NCI-H2196 treated with DMSO at 0.1 percent for 48 hours (cell line): ENCODE measurements around the gene CARNS1.
"Not testable (repeated sequence)": the region's sequence is repeated elsewhere in the genome, so short reads cannot be mapped to it uniquely, and the experiment has no call there.

Experiments used
- DNase-seq: peaks from one replicate; lab custom pipeline; 2025; ENCODE audit not compliant: unreplicated experiment; lab: John Stamatoyannopoulos, UW

Gene CARNS1

DNA sequence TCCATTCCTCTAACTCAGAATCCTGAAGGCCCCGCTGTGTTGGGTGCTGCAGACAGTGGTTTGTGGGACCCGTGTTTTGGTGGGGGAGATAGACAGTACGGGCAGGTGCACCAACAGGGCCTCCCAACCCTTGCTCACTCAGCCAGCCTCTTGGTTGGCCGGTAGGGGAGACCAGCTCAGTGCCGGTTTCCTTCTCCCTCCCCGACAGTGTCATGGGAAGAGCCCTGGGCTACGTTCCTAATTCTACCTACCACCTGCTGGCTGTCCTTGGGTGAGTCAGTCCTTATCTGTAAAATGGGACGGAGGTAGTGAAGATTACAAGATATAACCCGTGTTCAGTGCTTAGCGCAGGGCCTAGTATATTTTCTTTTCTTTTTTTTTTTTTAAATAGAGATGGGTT, 47.7 kb downstream of the CARNS1 start:
- DNase-seq = no peak

DNA sequence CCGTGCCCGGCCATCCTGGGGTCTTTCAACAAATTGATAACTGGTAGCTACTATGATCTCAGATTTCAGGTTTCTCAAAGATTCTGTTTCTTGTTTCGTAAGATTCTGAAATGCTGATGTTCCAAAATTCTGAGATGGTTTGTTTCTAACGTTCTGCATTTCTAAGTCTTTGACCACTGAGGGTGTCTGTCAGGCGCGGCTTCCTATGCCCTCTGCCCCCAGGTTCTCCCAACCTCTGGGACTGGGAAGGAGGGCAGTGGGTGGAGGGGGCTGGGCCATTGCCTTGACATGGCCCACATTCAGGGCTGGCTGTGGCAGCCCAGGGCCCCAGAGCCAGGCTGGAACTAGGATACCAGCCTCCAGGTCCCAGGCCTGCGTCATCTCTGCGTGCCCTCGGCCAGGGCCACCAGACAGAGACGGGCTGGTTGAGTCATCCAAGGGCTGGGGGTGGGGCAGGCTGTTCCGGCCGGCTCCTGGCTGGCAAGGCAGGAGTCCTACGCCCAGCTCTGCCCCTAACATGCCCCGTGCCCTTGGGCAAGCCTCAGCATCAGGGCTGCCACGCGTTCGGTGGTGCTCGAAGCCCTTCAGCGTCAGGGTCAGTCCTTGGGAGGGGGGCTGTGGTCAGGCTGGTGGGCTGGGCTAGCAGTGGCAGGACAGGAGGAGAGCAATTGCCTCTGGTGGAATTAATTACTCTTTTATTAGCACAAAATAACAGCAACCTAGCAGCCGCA, 48.4 kb downstream of the CARNS1 start:
- no peak for DNase-seq

DNA sequence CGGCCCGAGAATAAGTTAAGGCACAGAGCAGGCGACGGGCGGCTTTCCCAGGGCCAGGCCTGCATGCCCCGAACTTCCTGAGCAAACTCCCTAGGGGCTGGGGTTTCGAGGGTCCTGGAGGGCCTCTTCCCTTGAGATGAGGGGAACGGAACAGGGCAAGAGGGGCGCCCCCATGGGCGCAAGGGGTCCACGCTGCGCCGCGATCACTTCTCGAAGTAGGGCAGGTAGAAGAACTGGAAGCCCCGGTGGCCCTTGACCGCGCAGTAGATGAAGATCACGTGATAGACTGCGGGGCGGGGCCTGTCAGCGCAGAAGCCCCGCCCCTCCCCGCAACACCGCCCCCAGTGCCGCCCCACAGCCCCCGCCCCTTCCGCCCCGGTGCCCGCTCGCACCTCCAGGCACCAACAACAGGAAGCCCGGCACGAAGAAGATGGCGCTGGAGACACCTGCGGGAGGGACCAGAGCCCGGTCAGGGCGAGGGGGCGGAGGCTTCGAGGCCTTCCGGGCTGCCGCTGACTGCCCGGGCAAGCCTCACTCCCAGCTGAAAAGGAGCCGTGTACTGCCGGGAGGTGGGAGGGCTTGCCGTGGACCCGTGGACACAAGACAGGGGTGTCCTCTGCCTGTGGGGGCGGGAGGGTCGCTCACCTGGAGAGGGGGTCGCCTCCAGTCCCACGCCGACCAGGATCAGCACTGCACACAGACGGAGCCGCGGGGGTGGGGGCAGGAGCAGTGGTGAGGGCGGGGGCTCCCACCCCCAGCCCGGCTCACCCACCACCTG, 49.1 kb downstream of the CARNS1 start:
- peak; percentile 87 for DNase-seq

DNA sequence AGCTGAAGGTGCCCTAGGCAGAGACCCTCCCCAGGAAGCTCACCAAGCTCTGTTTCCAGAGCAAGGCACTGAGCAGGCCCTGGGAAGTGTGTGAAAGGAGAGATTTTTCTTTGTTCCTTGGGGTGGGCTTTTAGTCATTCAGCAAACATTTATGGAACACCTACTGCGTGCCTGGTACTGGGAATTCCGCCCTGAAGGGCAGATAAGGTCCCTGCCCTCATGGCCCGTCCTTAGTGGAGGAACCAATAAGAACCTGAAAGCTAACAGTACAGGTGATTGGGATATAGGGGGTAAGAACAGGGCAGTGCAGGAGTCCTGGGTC, 49.7 kb downstream of the CARNS1 start:
- no peak for DNase-seq

DNA sequence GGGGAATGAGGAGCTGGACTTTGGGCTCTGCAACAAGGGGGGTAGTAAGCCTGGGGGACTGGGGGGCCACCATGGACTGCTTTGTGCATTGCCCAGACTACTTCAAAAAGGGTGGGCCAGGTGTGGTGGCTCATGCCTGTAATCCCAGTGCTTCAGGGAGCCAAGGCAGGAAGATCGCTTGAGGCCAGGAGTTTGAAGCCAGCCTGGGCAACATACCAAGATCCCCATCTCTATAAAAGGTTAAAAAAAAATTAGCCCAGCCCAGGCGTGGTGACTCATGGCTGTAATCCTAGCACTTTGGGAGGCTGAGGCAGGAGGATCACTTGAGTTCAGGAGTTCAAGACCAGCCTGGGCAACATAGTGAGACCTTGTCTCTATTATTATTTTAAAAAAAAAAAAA, 50.1 kb downstream of the CARNS1 start:
- not testable (repeated sequence) for DNase-seq

DNA sequence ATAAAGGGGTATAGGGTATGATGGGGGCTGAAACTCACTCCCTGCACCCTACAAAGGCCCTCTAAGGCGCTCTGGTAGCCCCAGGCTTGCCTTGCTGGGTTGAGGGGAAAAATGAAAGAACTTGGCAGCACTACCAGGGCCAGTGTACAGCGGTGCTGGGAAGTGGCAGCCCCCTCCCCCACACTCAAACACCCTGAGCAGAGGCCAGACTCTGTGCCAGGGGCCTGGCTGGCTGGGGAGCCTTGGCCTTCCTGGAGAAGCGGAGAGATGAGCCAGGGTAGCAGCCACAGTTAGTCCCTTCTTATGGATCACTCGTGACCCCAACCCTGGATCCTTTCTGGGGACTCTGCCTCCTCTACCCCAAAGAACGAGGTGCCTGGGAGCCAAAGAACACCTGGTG, 50.9 kb downstream of the CARNS1 start:
- no peak for DNase-seq

DNA sequence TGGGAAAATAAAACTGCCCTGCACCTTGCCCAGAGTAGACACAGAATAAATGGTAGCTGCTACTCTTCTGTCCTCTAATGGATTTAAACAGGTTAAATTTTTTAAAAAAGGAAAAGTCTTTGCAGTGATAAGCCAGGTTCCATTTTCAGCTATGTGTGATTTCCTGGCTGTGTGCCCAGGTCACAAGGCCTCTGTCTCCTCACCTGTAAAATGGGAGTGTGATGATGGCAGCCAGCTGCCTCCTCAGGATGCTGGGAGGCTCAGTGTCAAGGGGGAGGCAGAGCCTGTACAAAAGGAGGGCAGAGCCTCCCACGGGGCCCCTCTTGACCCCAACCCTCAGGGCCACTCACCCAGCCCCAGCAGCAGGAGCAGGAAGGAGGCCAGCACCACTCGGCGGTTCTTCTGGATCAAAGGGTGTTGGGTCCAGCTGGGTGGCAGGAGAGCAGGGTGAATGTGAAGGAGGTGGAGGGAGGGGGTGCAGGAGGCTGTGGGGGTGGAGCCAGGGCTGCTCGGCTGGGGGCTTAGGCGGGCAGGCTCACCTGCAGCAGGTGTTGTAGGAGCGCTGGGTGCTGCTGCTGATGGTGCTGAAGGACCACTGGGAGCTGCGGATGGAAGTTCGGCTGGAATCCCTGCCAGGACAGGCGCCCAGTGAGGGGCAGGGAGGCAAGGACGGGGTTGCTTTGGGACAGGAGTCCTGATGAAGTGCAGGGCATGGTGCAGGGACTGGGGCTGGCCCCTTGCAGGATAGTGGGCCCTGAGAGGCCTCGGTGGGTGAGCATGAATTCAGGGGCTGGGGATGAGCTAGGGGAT, 51.7 kb downstream of the CARNS1 start:
- no peak for DNase-seq

DNA sequence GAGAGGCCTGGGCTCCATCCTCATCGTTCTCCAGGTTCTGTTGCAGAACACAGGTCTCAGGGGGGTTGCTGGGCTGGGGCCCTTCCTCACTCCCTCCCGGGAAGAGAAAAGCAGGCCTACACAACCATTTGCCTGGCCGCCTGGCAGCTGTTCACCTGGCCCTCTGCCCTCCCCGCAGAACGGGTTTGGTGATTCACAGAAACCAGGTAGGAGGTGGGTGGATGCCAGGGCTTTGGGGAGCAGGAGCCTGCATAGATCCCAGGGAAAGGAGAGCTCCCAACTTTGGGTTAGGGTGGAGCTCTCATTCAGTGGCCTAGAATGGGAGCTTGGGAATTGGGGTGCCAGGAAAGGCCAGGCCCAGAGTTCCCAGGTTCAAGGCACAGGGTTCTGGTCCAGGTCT, 52.6 kb downstream of the CARNS1 start:
- peak; percentile 20 for DNase-seq

DNA sequence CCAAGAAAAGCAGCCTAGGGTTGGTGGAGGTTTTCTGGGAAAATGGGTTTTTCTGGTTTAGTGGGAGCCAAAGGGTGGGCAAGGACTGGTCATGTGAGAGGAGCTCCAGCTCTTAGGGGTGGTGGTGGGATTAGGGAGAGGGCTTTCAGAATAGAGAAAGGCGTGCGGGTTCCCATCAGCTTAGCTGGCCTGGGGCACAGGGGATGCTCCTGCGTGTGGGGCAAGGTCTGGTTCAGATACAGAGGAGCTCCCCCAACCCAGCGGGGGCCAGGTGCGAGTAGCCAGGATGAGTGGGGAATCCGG, 52.9 kb downstream of the CARNS1 start:
- DNase-seq = no peak

DNA sequence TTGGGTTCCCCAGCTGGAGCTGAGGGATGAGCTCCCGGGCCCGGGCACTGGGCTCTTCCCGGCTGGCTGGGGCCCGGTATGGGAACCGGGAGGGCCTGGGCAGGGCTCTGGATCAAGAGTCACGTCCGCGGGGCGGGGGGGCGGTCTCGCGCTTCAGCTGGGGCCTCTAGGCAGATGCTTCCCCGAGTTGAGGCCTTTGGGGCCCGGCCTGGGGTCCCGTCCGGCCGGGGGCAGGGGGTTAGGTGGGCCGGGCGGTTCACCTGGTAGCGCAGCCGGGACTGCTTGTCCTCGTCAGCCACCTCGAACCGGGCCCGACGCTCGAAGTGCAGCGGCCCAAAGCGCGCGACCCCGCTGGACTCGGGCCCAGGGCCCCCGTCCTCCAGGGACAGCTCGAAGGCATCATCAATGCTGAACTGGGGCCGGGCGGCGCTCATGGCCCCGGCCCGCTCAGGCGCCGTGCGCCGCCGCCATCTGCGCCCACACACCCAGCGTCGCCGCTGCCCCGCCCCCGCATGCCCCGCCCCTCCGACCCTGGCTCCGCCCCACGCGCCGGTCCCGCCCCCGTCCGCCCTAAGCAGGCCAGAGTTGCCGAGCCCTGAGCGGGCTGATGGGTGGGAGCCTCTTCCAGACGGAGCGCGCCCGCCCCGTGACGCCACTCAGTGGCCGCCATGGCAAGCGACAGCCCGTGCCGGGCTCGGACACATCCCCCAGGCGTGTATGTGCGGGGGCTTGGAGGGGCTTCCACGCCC, 53.5 kb downstream of the CARNS1 start, which contains the start of gene TMEM134:
Gene TMEM134, minus strand, starts transcription at position 493 of the 749 bp plus-strand sequence. Its CDS starts 59 bp downstream, at position 434.
- DNase-seq = peak; percentile 75

DNA sequence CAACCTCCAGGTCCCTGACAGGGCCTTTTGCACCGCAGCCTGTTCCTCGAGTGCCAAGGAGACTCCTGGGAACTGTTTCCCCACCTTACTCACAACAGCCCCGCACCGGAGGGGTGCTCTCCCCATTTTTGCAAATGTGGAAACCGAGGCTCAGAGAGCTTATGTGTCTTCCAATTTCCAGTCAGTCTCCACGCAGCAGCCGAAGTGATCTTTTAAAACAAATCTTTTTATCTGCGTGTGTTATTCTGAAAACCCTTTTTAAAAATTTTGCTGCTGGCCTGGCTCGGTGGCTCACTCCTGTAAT, 54.0 kb downstream of the CARNS1 start:
- no peak for DNase-seq

DNA sequence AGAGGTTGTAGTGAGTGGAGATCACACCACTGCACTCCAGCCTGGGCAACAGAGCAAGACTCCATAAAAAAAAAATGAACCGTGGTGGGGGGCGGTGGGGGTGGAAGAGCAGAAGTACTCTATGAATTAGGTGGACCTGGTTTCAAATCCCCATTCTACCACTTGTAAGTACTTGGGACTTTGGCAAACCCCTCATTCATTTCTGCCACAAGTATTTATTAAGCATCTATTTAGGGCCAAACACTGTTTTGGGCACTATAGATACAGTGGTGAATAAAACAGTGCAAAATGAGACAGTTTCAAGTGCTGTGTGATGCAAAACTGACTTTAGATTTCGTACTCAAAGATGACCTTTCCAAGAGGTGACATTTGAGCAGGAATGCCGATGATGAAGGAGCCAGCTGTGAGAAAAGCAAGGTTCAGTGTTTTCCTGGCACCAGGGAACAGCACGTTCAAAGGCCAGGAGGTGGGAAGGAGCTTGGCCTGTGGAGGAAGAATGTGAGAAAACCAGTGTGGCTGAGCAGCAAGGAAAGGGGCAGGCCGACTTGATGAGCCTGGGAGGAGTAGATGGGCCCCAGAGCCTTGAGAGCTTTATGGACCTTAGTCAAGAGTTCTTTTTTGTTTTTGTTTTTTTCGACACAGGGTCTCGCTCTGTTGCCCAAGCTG, 55.0 kb downstream of the CARNS1 start:
- no peak for DNase-seq

DNA sequence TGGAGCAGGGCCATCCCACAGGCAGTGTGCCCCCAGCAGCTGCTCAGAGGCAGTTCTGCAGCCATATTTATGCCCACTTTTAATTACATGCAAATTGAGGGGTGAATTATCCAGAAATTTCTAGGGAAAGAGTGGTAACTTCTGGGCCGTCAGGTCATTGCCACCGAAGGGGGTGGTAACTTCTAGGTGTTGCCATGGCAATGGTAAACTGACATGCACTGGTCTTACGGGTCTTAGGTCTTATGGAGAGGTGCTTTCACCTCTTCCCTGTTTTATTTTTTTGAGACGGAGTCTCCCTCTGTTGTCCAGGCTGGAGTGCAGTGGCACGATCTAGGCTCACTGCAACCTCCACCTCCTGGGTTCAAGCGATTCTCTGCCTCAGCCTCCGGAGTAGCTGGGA, 57.4 kb downstream of the CARNS1 start:
- DNase-seq = no peak
